Body of pancreas (tissue), 4 donors: ENCODE data around the gene SLC35E1. TPM values are rescaled to one million over a fixed set of nuclear protein-coding genes. Genes with fewer than 3 reads are reported as not detected.

Source experiments
- ATAC-seq: fragments of 150-250 bp; one replicate; pipeline ENCODE4 v1.9.1; 2016
- DNase-seq, 4 donors: peaks; one replicate each; pipeline ENCODE4 v3.0.0-alpha.2; 2019
- H3K27ac ChIP-seq, 4 donors: fragments of 200-600 bp; sonication (generic); 1 replicate in 3 of 4; 2 replicates in 1 of 4; pipeline versions ENCODE4 v1.5.1 to v1.6.1; 2016 to 2019; ENCODE audit warnings: mild to moderate bottlenecking in 1 of 4, mixed read lengths in 1 of 4, moderate library complexity in 1 of 4
- H3K27me3 ChIP-seq, 2 donors: fragments of 200-600 bp; sonication (generic); one replicate each; pipeline ENCODE4 v1.6.0; 2016; ENCODE audit warnings: mild to moderate bottlenecking in 1 of 2
- H3K36me3 ChIP-seq, 2 donors: fragments of 200-600 bp; sonication (generic); replicated peaks in 1 of 2; 2 replicates each; pipeline ENCODE4 v1.5.1; 2016; ENCODE audit warnings: low read depth in 2 of 2; ENCODE audit not compliant: insufficient read depth in 1 of 2
- H3K4me1 ChIP-seq: fragments of 200-600 bp; sonication (generic); one replicate; pipeline ENCODE4 v1.6.0; 2016
- H3K4me3 ChIP-seq, 2 donors: fragments of 200-600 bp; sonication (generic); 1 replicate in 1 of 2; 2 replicates in 1 of 2; pipeline ENCODE4 v1.5.1; 2016 to 2019
- H3K9me3 ChIP-seq, 3 donors: fragments of 200-600 bp; sonication (generic); 1 replicate in 2 of 3; 2 replicates in 1 of 3; pipeline ENCODE4 v1.5.1; 2016
- POLR2A ChIP-seq, 3 donors: fragments of 450-650 bp; IDR thresholded peaks; one replicate each; pipeline ENCODE4 v1.6.1; 2016; ENCODE audit warnings: antibody characterized with exemption in 3 of 3, mild to moderate bottlenecking in 2 of 3
- WGBS, 2 donors: methylation state at CpG; one replicate each; pipeline ENCODE4 v1.1.5; 2017; 5-methylcytosine and 5-hydroxymethylcytosine counted together
- intact Hi-C: fragments of 100-400 bp; cut with DNase I; formaldehyde crosslinking; loops from one replicate; pipeline ENCODE4 v1.15.1; 2023
- total RNA-seq, 2 donors: library from RNA; depleted of rRNA; stranded (reverse); fragments of >200 nt; gene quantifications; one replicate each; pipeline ENCODE4 v1.1.0, GENCODE V29; 2016
- TF ChIP-seq, protein P1 (sequence below), 7 experiments: fragments of 450-650 bp in 4 of 7; fragments of 200-600 bp in 3 of 7; sonication (generic) in 3 of 7; IDR thresholded peaks; one replicate each; pipeline ENCODE4 v1.5.1; 2016 to 2019; ENCODE audit warnings: antibody characterized with exemption in 7 of 7

SLC35E1 gene
- total RNA-seq, 2 donors from 2014 or later: 27.0 to 66.3 TPM

GRCh38 chr19:16537111-16537510, 35.1 kb downstream of the SLC35E1 start:
- Histone ChIP-seq H3K4me3 (no peak overlapping the region), H3K9me3 (no peaks in the 10 kb centered on the region), H3K36me3 (peaks cover 9 to 18% of the 10 kb centered on the region in 2 donors), H3K4me1 (peaks cover 21% of the 10 kb centered on the region), H3K27ac (no peak overlapping the region), H3K27me3 (no peaks in the 10 kb centered on the region)
- DNase-seq (no peak), ATAC-seq (no peak)
- intact Hi-C loops: no loop called here
- 91 to 92% methylated on average over 12 to 13 of the region's 13 CpGs for WGBS, 2 donors
- TF ChIP-seq POLR2A (IDR thresholded peaks at IDR 0.05): no peak
- TF ChIP-seq, protein P1, sequence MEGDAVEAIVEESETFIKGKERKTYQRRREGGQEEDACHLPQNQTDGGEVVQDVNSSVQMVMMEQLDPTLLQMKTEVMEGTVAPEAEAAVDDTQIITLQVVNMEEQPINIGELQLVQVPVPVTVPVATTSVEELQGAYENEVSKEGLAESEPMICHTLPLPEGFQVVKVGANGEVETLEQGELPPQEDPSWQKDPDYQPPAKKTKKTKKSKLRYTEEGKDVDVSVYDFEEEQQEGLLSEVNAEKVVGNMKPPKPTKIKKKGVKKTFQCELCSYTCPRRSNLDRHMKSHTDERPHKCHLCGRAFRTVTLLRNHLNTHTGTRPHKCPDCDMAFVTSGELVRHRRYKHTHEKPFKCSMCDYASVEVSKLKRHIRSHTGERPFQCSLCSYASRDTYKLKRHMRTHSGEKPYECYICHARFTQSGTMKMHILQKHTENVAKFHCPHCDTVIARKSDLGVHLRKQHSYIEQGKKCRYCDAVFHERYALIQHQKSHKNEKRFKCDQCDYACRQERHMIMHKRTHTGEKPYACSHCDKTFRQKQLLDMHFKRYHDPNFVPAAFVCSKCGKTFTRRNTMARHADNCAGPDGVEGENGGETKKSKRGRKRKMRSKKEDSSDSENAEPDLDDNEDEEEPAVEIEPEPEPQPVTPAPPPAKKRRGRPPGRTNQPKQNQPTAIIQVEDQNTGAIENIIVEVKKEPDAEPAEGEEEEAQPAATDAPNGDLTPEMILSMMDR (IDR thresholded peaks at IDR 0.05): no peak

DNA sequence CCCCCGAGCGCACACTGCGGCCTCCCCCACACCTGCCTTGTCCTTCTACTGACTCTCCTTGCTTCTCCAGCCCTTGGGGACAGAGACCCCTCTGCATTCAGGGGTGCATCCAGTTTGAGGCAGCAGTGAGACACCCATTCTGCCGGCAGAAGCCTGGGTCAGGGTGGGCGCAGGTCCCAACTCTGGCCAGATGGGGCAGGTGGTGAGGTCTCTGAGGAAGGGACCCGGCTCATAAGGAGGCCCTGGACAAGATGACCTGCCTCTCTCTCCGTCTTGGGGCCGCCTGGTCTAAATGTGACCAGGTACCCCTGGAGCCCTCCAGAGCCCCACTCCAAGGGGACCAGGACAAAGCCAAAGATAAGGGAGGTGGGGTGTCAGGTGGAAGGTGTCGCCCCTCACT, 36.1 kb downstream of the SLC35E1 start:
- H3K4me1 ChIP-seq: peaks cover 16% of the 10 kb centered on the region
- H3K36me3 ChIP-seq: peaks cover 11 to 28% of the 10 kb centered on the region in 2 donors
- no peaks in the 10 kb centered on the region for H3K27me3 ChIP-seq
- no peak for DNase-seq
- TF ChIP-seq, protein P1 (IDR thresholded peaks at IDR 0.05): no peak
- no peak for TF ChIP-seq POLR2A (IDR thresholded peaks at IDR 0.05)
- no peaks in the 10 kb centered on the region for H3K9me3 ChIP-seq
- intact Hi-C loops: no loop called here
- no peak overlapping the region for H3K27ac ChIP-seq
- no peak overlapping the region for H3K4me3 ChIP-seq
- WGBS, 2 donors: 89 to 94% methylated on average over 1 to 9 of the region's 9 CpGs
- no peak for ATAC-seq

DNA sequence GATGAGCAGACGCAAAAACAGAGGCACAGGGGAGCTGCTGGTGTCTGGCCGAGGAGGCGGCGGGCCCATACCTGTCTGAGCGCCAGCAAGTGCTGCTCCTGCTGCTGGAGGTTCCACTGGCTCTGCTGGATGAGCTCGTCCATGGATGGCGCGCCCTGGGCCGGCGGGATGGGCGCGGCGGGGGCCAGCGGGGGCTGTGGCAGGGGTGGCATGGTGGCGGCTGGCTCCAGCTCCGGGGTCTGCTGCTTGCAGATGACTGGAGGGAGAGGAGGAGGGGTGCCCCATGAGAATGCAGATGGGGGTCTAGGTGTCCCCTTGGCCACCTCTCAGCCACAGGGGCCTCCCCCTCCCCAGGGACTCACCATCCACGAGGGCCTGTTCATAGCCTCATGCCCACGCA, 36.8 kb downstream of the SLC35E1 start:
- 96 to 100% methylated on average over 1 to 13 of the region's 18 CpGs for WGBS, 2 donors
- Histone ChIP-seq H3K4me1 (peaks cover 10% of the 10 kb centered on the region), H3K27ac (no peak overlapping the region), H3K36me3 (peaks cover 18 to 36% of the 10 kb centered on the region in 2 donors), H3K9me3 (no peaks in the 10 kb centered on the region), H3K4me3 (no peak overlapping the region), H3K27me3 (no peaks in the 10 kb centered on the region)
- intact Hi-C loops: no loop called here
- no peak for ATAC-seq
- no peak for TF ChIP-seq POLR2A (IDR thresholded peaks at IDR 0.05)
- TF ChIP-seq, protein P1 (IDR thresholded peaks at IDR 0.05): no peak
- DNase-seq: no peak

- DNase-seq: no peak
- H3K4me3 ChIP-seq: no peak overlapping the region
- no peaks in the 10 kb centered on the region for H3K27me3 ChIP-seq
- intact Hi-C loops: loop anchor here (5.0 kb wide), 1 partner anchor 320 kb away; no protein-coding TSS in a partner anchor
- 91 to 97% methylated on average over 16 to 41 of the region's 47 CpGs for WGBS, 2 donors
- ATAC-seq: no peak
- H3K9me3 ChIP-seq: no peaks in the 10 kb centered on the region
- H3K36me3 ChIP-seq: peaks cover 25 to 56% of the 10 kb centered on the region in 2 donors
- TF ChIP-seq POLR2A (IDR thresholded peaks at IDR 0.05): no peak
- no peaks in the 10 kb centered on the region for H3K4me1 ChIP-seq
- H3K27ac ChIP-seq: no peak overlapping the region
These were observed 39.6 kb downstream of the SLC35E1 start for GRCh38 chr19:16532440-16533234.

- ATAC-seq (no peak), DNase-seq (no peak)
- peaks cover 25 to 64% of the 10 kb centered on the region in 2 donors for H3K36me3 ChIP-seq
- 91 to 94% methylated on average over 7 to 11 of the region's 12 CpGs for WGBS, 2 donors
- no peak overlapping the region for H3K27ac ChIP-seq
- H3K9me3 ChIP-seq: no peaks in the 10 kb centered on the region
- TF ChIP-seq, protein P1 (IDR thresholded peaks at IDR 0.05): no peak
- no peak for TF ChIP-seq POLR2A (IDR thresholded peaks at IDR 0.05)
- no peaks in the 10 kb centered on the region for H3K4me1 ChIP-seq
- intact Hi-C loops: loop anchor here (5.0 kb wide), 1 partner anchor 321 kb away; no protein-coding TSS in a partner anchor
- no peak overlapping the region for H3K4me3 ChIP-seq
- no peaks in the 10 kb centered on the region for H3K27me3 ChIP-seq
These were observed 40.9 kb downstream of the SLC35E1 start for GRCh38 chr19:16531380-16531669.
